Measurements from ENCODE around the gene MR1.

Gene MR1

DNA sequence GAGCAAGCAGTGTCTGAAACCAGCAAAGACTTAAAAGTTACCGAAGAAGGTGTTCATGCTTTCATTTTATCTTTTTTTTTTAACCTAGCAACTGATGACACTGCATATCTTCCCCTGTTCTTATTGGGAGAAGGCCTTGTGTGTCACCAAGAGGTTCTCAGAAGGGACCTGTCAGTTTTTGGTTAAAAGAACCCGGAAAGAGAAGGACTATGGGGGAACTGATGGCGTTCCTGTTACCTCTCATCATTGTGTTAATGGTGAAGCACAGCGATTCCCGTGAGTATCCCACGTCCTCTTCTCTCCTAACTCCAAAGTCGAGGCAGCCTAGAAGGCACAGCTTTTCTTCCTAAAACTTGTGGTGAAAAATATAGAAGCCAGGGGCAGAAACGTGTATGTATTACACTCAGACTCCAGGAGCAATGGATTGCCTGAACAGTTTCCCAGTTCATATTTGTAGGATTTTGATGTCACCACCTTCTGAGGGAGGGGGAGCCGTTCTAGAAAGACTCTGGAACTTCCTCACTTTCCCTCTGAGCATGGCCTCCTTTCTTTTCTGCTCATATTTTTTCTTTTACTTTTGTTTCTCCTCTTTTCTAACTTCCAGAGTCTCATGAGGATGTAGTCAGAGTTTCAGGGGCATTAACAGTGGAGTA lies at the start of gene MR1:
Gene MR1 (plus strand): TSS at position 185 of the 653 bp plus-strand sequence. CDS start 25 bp downstream, at position 210.
- in situ Hi-C loops (cut with MboI; ENCODE audit: low sequenced_read_pairs), result loop anchor here (25.0 kb wide), 1 partner anchor 103 kb away; no protein-coding TSS in a partner anchor

DNA sequence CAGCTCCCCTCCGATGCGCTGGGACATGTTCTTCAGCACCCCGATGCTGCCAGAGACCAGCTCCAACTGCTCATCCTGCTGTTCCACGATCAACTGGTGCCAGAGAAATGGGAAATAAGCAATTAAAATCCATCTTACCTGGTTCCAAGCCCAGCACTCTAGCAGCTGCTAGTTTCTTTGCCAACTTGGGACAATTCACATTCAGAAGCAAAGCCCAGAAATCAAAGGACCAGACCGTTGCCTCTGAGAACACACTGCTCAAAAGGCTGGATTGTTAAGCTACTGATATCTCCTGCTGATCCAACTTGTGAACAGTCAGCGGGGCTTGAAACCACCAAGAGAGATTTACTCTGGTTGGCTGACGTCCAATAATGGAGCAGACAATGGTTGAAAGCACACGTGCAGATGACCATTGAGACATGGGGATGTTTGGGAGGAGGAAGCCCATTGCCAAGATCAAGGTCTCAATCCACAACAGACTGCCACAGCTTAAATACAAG lies 45.5 kb upstream of the MR1 start:
- in situ Hi-C loops (cut with MboI; ENCODE audit: low sequenced_read_pairs), result no loop called here

DNA sequence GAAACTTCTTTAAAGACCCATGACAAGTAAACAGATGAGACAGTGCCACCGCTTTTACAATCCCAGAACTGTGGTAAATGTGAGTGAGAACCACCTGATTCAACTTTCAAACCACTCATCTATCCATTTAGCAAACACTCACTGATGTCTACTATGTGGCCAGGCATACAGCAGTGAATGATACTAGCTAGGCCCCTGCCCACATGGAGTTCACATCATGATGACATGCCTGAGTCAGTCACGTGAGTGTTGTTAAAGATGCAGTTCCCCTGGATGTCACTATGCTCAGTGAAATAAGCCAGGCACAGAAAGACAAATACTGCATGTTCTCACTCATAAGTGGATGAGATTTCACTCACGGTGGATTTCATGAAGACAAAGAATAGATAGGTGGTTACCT lies 39.5 kb upstream of the MR1 start:
- in situ Hi-C loops (cut with MboI; ENCODE audit: low sequenced_read_pairs), result no loop called here

DNA sequence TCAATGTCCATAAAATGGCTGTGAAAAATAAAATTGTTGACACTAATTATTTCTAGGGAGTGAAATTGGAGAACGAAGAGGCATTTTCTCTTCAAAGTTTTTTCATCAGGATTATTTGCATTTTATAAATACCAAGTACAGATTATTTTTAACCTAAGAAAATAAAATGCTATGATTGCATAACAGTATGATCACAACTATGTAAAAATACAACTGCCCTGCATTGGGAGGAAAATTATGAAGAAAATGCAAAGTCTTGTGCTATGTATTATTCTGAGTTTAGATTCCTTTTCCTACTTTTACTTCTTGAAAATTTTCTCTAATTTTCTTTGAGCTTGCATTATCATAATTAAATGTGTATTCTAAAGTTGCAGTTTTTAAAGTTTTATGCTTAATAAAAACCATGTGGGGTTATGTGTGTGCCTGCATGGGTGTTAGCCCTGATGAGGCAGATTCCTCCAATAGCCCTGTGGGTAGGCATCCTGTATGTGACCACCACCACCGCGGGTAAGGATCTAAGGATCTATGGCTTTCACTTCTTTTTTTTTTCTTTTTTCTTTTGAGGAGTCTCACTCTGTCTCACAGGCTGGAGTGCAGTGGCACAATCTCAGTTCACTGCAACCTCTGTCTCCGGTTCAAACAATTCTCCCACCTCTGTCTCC lies 35.8 kb upstream of the MR1 start:
- in situ Hi-C loops (cut with MboI; ENCODE audit: low sequenced_read_pairs), result no loop called here

DNA sequence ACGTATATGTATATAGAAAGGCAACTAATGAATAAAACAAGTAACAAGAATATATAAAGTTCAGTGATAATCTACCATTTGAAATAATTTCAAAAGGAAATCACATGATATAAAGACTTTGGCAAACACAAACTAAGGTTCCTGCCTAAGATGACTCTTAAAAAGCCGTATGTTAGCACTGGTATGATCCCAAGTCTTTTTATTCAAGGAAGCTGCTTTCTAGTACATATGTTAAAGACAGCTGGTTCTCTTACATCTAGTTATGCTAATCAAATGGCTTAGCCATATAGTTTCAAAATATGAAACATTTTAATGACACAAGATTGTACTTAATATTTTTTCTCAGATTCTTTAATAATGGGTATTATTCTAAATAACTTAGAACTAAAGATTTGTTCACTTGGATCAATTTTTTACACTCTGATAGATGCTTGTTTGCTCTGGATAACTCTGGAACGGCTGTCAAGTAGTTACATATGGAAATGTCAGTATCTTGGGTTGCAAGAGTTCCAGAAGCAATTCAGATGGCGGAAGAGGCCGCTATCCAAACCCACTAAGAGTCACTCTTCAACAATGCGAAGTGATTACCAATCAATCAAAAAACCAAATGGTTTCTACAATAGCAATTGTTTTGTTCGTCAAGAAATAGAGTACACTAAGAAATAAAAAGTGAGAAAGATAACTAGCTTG lies 32.5 kb upstream of the MR1 start:
- in situ Hi-C loops (cut with MboI; ENCODE audit: low sequenced_read_pairs), result no loop called here

DNA sequence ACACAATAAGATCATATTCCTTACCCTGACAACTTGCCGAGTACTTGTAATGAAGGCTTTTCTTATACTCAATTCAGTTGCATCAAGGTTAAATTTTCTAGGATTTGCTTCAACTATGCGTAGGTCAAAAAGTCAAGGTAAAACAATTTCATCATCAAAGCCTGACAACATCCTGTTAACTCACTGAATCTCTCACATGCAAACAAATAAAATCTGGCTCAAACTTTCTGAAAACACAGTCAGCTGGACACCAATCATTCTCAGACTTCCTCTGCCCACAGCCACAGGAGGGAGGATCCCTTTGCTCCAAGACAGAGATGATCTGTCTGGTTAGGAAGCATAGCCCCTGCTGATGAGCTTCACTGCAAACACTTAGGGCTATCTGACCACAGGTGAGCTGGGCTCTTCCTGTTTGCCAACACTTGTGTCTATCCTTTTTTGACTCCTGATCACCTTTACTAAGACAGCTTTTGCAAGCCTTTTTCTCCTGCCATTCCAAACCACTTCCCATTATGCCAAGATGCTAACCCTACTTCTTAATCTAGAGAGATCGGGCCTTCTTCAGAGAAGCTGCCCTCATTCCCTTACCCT lies 31.1 kb upstream of the MR1 start:
- in situ Hi-C loops (cut with MboI; ENCODE audit: low sequenced_read_pairs), result no loop called here

DNA sequence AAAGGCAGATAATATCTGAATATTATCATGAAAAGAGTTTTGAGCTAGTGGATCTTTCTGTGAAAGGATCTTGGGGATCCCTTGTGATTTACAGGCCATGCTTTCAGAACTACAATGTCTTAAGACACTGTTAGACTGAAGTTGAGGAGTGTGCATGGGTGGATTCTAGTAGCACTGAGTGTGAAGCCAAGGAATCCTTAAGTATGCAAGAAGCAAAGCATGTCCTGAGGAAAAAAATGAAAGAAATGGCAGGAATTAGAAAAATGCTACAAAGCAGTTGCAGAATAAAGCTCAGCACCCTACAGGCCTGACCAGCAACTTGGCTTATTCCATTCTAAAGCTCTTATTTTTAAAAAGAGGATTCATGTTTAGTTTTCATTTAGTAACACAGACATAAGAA lies 23.0 kb upstream of the MR1 start:
- in situ Hi-C loops (cut with MboI; ENCODE audit: low sequenced_read_pairs), result no loop called here

DNA sequence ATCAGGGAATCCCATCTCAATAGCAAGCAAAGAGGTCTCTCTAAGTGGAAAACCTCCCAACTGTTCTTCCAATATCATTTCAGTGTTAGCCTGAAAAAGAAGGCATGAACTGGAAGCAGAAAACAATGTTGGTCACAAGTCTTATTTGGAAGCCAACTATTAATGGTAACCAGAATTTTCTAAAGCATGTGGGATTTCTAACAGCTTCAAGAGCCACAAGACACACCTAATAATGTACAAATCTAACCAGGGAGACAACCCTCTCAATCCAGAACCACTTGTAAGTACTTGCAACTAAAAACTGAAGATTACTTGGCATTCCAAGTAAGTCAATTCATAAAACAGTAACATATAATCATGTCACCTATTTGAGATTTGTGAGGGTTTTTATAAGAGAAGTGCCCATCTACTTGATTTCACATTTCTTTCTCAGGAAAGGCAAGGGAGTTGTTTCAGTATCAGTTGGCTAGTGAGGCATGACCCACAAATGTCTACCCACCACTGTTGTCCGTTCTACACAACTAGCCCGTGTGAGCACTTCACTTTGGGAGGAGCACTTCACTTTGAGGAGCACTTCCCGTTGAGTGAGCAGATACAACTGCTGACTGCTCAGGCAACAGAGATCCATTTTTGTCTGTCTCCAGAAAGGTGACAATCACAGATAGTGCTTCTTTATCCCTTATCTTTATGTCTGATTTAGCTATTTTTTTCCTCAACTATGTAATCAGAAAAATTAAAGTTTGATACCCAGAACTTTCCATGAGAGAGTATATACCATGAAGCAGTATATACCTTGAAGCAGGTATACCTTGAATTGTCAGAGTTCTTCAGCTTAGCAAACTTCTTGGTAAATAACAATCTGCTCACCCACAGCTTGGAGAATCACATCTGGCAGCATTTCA lies 22.2 kb upstream of the MR1 start:
- in situ Hi-C loops (cut with MboI; ENCODE audit: low sequenced_read_pairs), result no loop called here

DNA sequence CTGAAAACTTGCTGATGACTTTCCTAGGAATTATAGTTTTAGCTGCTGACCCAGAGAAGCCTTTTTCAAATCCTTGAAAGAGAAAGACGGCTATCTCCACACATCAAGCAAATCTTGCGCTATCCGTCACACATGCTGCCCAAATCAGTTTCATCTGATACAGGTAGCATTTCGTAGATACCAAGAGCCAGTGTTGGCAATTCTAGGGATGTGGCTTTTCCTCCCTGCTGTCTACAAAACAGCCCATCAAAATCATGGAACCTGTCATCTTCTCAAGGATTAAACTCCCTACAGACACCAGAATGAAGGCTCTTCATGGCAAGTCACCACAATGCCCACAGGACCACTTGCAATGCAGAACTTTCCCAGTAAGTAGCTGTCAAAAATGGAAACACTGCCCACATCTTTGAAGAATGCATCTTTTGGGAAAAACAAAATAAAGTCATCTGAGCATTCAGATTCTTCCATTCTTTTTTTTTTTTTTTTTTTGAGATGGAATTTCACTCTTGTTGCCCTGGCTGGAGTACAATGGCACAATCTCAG lies 21.5 kb upstream of the MR1 start:
- in situ Hi-C loops (cut with MboI; ENCODE audit: low sequenced_read_pairs), result no loop called here

DNA sequence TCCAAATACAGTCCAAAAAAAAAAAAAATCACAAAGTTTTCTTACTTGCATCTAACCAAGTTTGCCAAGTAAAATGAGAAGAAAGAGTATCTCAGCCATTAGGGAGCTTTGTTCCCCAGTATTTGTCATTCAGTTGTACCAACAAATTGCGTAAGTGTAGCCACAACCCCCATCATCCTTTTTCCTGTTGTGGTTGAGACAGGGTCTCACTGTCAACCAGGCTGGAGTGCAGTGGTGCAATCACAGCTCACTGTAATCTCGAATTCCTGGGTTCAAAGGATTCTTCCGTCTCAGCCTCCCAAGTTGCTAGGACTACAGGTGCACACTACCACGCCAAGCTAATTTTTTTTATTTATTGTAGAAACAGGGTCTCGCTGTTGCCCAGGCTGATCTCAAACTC lies 20.6 kb upstream of the MR1 start:
- in situ Hi-C loops (cut with MboI; ENCODE audit: low sequenced_read_pairs), result no loop called here

DNA sequence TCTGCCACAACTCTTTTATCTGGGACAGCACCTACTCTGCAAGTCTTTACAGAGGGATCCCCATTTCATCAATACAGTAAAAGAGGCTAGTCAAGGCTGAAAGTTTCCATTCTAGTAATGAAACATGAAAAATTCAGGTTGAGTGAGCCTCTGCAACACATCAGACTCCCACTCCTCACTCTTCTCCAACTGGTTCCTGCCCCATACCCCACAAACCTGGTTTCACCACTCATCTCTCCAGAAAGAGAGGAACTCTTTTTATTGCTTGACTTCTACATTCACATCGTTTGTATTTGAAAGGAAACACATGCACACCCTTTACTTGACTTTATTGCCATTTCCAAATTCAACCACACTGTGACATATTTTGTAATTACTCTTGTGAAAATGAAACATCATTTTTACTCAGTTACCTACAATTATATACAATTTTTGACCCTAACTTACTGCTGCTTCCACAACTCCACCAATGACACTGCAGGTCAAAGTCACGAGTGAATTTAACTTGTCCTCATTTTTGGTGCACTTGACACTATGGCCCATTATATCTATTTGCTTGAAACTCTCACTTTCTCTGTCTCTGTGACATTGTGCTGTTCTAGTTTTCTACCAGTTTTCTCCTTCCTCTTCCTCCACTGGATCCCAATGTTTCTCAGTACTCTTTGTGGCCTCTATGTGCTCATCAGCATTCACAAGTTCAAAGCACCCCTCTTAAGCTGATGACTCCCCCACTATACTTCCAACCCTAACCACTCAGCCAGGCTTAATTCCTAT lies 19.1 kb upstream of the MR1 start:
- in situ Hi-C loops (cut with MboI; ENCODE audit: low sequenced_read_pairs), result no loop called here

DNA sequence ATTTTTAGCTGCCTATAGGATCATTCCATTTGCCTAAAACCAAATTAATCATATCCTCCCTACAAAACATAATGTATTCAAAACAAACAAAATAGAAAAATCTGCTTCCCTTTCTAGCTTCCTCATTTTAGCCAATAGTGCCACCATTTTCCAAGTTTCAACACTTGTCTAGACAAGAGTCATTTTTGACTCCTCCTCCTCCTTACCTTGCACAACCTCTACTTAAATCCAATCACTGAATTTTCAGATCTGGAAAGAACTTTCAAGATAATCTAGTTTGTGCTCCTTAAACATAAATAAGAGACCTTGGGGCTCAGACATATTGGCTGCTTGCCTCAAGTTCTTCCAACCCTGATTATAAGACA lies 18.6 kb upstream of the MR1 start:
- in situ Hi-C loops (cut with MboI; ENCODE audit: low sequenced_read_pairs), result no loop called here

DNA sequence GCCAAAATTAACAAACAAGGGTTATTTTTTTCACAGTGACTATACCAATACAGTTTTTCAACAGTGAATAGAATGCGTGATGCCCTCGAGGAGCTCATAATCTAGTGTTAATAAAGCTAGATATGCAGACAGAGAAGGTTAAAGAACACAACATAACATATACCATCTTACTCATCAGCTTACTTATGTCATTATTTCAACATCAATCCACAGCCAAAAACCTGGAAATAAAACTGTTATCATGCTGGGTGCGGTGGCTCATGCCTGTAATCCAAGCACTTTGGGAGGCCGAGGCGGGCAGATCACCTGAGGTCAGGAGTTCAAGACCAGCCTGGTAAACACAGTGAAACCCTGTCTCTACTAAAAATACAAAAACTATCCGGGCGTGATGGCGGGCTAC lies 17.2 kb upstream of the MR1 start:
- in situ Hi-C loops (cut with MboI; ENCODE audit: low sequenced_read_pairs), result no loop called here

DNA sequence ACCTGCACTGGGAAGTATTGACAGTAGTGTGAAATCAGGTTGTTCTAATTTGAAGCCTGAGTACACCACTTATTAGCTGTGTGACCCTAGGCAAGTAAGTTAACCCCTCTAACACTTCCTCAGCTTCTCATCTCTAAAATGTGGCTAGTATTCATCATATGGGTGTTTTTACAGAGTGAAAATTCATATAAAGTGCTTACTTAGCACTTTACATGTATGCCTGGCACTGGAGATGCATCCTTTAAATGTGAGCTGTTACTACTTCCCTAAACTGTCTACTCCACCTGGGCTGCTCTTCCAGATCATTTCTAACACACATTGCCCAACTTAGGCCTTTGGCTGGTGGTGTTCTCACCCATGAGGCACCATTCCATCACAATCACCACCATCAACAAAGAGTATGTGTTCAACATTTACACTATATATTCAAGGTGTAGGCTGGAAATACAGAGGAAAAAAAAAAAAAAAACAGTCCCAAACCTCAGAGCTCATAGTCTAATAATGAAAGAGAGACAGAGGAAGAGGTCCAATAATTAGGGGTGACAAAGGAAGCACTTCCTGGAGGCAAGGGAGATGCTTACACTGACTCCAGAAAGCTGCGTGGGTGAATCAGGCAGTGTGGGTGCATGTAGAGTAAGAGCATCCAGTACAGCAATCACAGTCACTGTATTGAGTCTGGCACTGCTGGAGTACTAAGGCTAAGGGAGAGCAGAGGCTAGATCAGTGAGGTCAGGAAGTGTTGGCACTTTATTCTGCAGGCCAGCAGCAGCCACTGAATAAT lies 14.7 kb upstream of the MR1 start:
- in situ Hi-C loops (cut with MboI; ENCODE audit: low sequenced_read_pairs), result no loop called here

DNA sequence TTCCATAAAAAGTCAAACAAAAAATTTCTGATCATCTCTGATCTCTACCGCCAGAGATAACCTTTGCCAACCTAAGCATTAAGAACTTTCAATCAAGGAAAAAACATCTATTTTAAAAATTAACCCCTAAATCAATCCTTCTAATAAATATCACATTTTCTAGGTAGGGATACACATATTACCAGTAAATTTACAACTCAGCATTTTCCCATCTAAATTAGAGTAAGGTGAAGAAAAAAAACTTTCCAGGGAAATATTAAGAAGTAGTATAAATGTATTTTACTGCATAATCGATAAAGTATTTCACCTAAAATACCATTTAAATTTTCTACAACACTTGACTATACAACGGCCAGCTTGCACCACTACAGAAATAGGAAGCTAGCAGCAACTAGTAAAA lies 12.6 kb upstream of the MR1 start:
- in situ Hi-C loops (cut with MboI; ENCODE audit: low sequenced_read_pairs), result no loop called here

DNA sequence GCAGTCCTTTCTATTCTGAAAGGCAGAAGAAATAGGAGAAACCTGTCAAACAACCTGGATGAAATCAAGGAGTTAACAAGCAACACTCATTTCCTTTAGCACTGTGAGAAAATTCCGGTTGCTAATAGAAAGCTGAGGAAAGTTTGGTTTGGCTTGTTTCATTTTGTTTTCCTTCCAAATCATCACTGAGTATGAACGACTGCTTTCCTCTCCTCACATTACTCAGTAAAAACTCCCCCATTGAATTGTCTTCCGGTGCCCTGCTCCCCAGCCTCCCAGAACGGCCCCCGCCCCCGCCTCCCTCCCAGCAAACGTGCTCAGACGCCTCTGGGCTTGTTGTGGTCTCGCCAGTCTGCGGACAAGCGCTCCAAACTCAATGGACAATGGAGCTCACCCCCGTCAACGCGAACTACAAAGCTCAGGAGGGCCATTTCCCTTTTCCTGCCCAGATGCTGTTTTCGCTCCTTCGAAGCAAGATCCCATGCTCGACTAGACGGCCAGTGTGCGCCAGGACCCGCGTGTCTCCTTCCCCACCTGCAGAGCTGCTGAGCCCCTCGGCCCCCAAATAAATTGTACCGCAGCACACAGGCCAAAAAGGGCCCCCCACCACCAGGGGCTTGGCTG lies 11.9 kb upstream of the MR1 start:
- in situ Hi-C loops (cut with MboI; ENCODE audit: low sequenced_read_pairs), result no loop called here

DNA sequence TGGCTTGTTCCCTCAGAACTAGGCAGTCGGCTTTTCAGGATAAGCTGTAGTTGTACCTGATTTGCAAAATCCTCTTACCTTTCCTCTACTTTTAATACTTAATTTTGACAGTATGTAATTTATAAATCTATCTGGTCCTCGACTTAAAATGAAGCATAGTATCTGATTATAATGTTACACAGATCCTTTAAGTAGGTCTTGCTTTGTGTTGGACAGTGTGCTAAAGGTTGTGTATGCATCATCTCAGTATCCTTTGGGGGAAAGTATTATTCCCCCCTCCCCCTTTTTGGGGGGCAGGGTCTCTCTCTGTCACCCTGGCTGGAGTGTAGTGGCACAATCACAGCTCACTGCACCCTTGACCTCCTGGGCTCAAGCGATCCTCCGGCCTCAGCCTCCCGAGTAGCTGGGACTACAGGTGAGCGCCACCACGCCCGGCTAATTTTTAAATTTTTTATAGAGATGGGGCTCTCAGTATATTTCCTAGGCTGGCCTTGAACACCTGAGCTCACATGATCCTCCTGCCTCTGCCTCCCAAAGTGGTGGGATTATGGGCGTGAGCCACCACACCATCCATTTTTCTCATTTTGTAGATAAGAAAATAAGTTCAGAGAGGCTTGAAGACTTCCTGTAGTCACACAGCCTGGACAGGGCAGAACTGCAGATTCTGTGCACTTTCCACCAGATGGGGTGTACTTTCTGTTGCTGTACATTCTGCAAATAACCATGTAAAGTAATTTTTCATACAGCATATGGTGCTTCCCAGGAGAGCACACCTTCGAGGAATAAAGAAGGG lies 10.3 kb upstream of the MR1 start:
- in situ Hi-C loops (cut with MboI; ENCODE audit: low sequenced_read_pairs), result no loop called here

DNA sequence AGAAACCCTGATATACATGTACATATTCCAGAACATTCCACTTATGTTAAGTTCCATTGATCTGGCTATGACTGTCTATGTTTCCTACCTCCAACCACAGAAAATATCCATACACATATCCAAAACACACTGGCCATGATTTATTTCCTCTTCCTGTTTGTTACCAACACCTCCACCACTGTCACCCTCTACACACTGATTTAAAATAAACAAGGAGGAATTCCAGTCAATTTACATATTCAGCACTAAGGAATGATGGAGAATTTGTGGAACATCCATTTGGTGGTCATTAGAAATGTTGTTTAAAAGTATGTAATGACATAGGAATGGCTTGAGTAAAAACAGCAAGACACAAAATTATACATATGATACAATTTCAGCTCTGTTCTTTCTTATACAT lies 5.6 kb upstream of the MR1 start:
- in situ Hi-C loops (cut with MboI; ENCODE audit: low sequenced_read_pairs), result loop anchor here (25.0 kb wide), 1 partner anchor 109 kb away; no protein-coding TSS in a partner anchor

Measured in HL-60/S4 treated with phorbol 12-myristate 13-acetate at 8.2 ng/mL for 4 days and 3 days (cell line).